ENCODE data around the gene SLC44A4. TPM values are rescaled to one million over a fixed set of nuclear protein-coding genes. Genes with fewer than 3 reads are reported as not detected.

The SLC44A4 gene
- total and polyA plus RNA-seq, 3 donors from 2014 or later = 0.87 to 6.3 (median 1.2) TPM

DNA sequence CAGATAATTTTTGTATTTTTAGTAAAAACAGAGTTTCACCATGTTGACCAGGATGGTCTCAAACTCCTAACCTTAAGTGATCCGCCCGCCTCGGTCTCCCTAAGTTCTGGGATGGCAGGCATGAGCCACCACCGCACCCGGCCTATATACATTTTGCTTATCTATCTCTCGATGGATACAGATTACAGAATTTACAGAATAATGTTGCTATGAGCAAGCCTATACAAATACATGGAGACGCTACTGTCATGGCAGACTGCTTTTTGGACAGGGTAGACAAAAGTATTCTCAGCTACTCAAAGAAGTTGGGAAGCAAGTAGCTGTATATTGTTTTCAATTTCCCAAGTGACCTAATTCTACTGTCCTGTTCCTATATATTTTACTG is 65.3 kb downstream of the SLC44A4 start:
- no peak for TF ChIP-seq POLR2A (IDR thresholded peaks at IDR 0.05)
- TF ChIP-seq CTCF (IDR thresholded peaks at IDR 0.05) = no peak
- WGBS, 2 donors = 69 to 79% methylated on average over 7 of the region's 7 CpGs
- DNase-seq = no peak
- Histone ChIP-seq H3K4me3 (peak overlapping the region in 1 of 2 donors; percentile 70), H3K36me3 (ENCODE audit: low read depth, missing control alignments) (no peaks in the 10 kb centered on the region), H3K4me1 (peaks cover 9% of the 10 kb centered on the region), H3K9me3 (no peaks in the 10 kb centered on the region), H3K27me3 (no peaks in the 10 kb centered on the region), H3K27ac (peak overlapping the region; percentile 98 to 100)
- intact Hi-C loops (cut with DNase I; ENCODE audit: low total_unique reads) = no loop called here

Small RNA genes lying within 50 kb of the gene (small RNA-seq; reads per million reads assigned to genes)
- gene SNORD48 (445 to 1,219 reads per million in 2 donors), gene SNORD52 (0 reads per million in 2 donors)

Other genes with a start within 250 kb of the SLC44A4 start
Only the 30 nearest of the 35 such genes appear.
- 10 to 100 TPM; 34.5 to 46.1 TPM for gene GPANK1, start 214.0 kb downstream of the SLC44A4 start, total RNA-seq
- gene GPANK1, start 214.0 kb downstream of the SLC44A4 start, polyA plus RNA-seq (ENCODE audit: insufficient read depth, low read depth, low replicate concordance) = 81.3 TPM
- 100 to 1,000 TPM; 397 to 421 TPM for gene CSNK2B, start 212.9 kb downstream of the SLC44A4 start, total RNA-seq
- gene CSNK2B, start 212.9 kb downstream of the SLC44A4 start, polyA plus RNA-seq (ENCODE audit: insufficient read depth, low read depth, low replicate concordance) = 523 TPM
- 10 to 100 TPM; 14.0 to 15.9 TPM for gene LY6G5B, start 209.0 kb downstream of the SLC44A4 start, total RNA-seq
- 16.3 TPM for gene LY6G5B, start 209.0 kb downstream of the SLC44A4 start, polyA plus RNA-seq (ENCODE audit: insufficient read depth, low read depth, low replicate concordance)
- gene LY6G5C, start 197.9 kb downstream of the SLC44A4 start, total RNA-seq = 10 to 100 TPM in 1 of 2 donors, 1 to 10 TPM in 1; 8.7 to 18.3 TPM
- 14.0 TPM for gene LY6G5C, start 197.9 kb downstream of the SLC44A4 start, polyA plus RNA-seq (ENCODE audit: insufficient read depth, low read depth, low replicate concordance)
- gene ABHD16A, start 175.7 kb downstream of the SLC44A4 start, total RNA-seq = 10 to 100 TPM; 77.0 to 85.9 TPM
- 108 TPM for gene ABHD16A, start 175.7 kb downstream of the SLC44A4 start, polyA plus RNA-seq (ENCODE audit: insufficient read depth, low read depth, low replicate concordance)
- gene LY6G6F, start 172.1 kb downstream of the SLC44A4 start, total RNA-seq = not detected
- gene LY6G6F, start 172.1 kb downstream of the SLC44A4 start, polyA plus RNA-seq (ENCODE audit: insufficient read depth, low read depth, low replicate concordance) = 0.41 TPM
- not detected for gene LY6G6D, start 163.6 kb downstream of the SLC44A4 start, total RNA-seq
- gene LY6G6D, start 163.6 kb downstream of the SLC44A4 start, polyA plus RNA-seq (ENCODE audit: insufficient read depth, low read depth, low replicate concordance) = not detected
- under 1 TPM in 1 of 2 donors, not detected in 1; 0.39 TPM for gene LY6G6C, start 157.3 kb downstream of the SLC44A4 start, total RNA-seq
- 1.4 TPM for gene LY6G6C, start 157.3 kb downstream of the SLC44A4 start, polyA plus RNA-seq (ENCODE audit: insufficient read depth, low read depth, low replicate concordance)
- gene MPIG6B, start 155.6 kb downstream of the SLC44A4 start, total RNA-seq = under 1 TPM; 0.74 to 0.94 TPM
- 1.3 TPM for gene MPIG6B, start 155.6 kb downstream of the SLC44A4 start, polyA plus RNA-seq (ENCODE audit: insufficient read depth, low read depth, low replicate concordance)
- gene DDAH2, start 149.7 kb downstream of the SLC44A4 start, total RNA-seq = 10 to 100 TPM; 19.6 to 38.0 TPM
- gene DDAH2, start 149.7 kb downstream of the SLC44A4 start, polyA plus RNA-seq (ENCODE audit: insufficient read depth, low read depth, low replicate concordance) = 50.8 TPM
- 10 to 100 TPM; 35.4 to 93.5 TPM for gene CLIC1, start 142.5 kb downstream of the SLC44A4 start, total RNA-seq
- gene CLIC1, start 142.5 kb downstream of the SLC44A4 start, polyA plus RNA-seq (ENCODE audit: insufficient read depth, low read depth, low replicate concordance) = 130 TPM
- 100 to 1,000 TPM in 1 of 2 donors, 10 to 100 TPM in 1; 77.6 to 135 TPM for gene MSH5, start 139.0 kb downstream of the SLC44A4 start, total RNA-seq
- 36.2 TPM for gene MSH5, start 139.0 kb downstream of the SLC44A4 start, polyA plus RNA-seq (ENCODE audit: insufficient read depth, low read depth, low replicate concordance)
- 10 to 100 TPM; 10.4 to 11.6 TPM for gene SAPCD1, start 116.3 kb downstream of the SLC44A4 start, total RNA-seq
- gene SAPCD1, start 116.3 kb downstream of the SLC44A4 start, polyA plus RNA-seq (ENCODE audit: insufficient read depth, low read depth, low replicate concordance) = 5.9 TPM
- gene VWA7, start 101.7 kb downstream of the SLC44A4 start, total RNA-seq = 1 to 10 TPM; 3.1 to 6.3 TPM
- 2.7 TPM for gene VWA7, start 101.7 kb downstream of the SLC44A4 start, polyA plus RNA-seq (ENCODE audit: insufficient read depth, low read depth, low replicate concordance)
- 100 to 1,000 TPM in 1 of 2 donors, 10 to 100 TPM in 1; 94.8 to 131 TPM for gene VARS1, start 83.2 kb downstream of the SLC44A4 start, total RNA-seq
- gene VARS1, start 83.2 kb downstream of the SLC44A4 start, polyA plus RNA-seq (ENCODE audit: insufficient read depth, low read depth, low replicate concordance) = 156 TPM
- 10 to 100 TPM; 43.3 to 49.6 TPM for gene LSM2, start 72.0 kb downstream of the SLC44A4 start, total RNA-seq
- gene LSM2, start 72.0 kb downstream of the SLC44A4 start, polyA plus RNA-seq (ENCODE audit: insufficient read depth, low read depth, low replicate concordance) = 55.5 TPM
- gene HSPA1L, start 63.7 kb downstream of the SLC44A4 start, total RNA-seq = 10 to 100 TPM; 30.3 to 87.9 TPM
- gene HSPA1L, start 63.7 kb downstream of the SLC44A4 start, polyA plus RNA-seq (ENCODE audit: insufficient read depth, low read depth, low replicate concordance) = 103 TPM
- 100 to 1,000 TPM; 113 to 151 TPM for gene HSPA1A, start 63.5 kb downstream of the SLC44A4 start, total RNA-seq
- gene HSPA1A, start 63.5 kb downstream of the SLC44A4 start, polyA plus RNA-seq (ENCODE audit: insufficient read depth, low read depth, low replicate concordance) = 90.4 TPM
- gene HSPA1B, start 51.3 kb downstream of the SLC44A4 start, total RNA-seq = 100 to 1,000 TPM; 167 to 204 TPM
- 127 TPM for gene HSPA1B, start 51.3 kb downstream of the SLC44A4 start, polyA plus RNA-seq (ENCODE audit: insufficient read depth, low read depth, low replicate concordance)
- 10 to 100 TPM; 31.7 to 65.9 TPM for gene NEU1, start 16.2 kb downstream of the SLC44A4 start, total RNA-seq
- gene NEU1, start 16.2 kb downstream of the SLC44A4 start, polyA plus RNA-seq (ENCODE audit: insufficient read depth, low read depth, low replicate concordance) = 27.4 TPM
- gene EHMT2, start 18.7 kb upstream of the SLC44A4 start, total RNA-seq = 100 to 1,000 TPM; 102 to 106 TPM
- 82.2 TPM for gene EHMT2, start 18.7 kb upstream of the SLC44A4 start, polyA plus RNA-seq (ENCODE audit: insufficient read depth, low read depth, low replicate concordance)
- 1 to 10 TPM; 5.3 to 5.6 TPM for gene ZBTB12, start 23.1 kb upstream of the SLC44A4 start, total RNA-seq
- 6.3 TPM for gene ZBTB12, start 23.1 kb upstream of the SLC44A4 start, polyA plus RNA-seq (ENCODE audit: insufficient read depth, low read depth, low replicate concordance)
- gene C2, start 48.7 kb upstream of the SLC44A4 start, total RNA-seq = 1 to 10 TPM; 5.1 to 6.3 TPM
- 24.8 TPM for gene C2, start 48.7 kb upstream of the SLC44A4 start, polyA plus RNA-seq (ENCODE audit: insufficient read depth, low read depth, low replicate concordance)
- gene CFB, start 67.1 kb upstream of the SLC44A4 start, total RNA-seq = 1 to 10 TPM; 4.8 to 5.8 TPM
- 38.6 TPM for gene CFB, start 67.1 kb upstream of the SLC44A4 start, polyA plus RNA-seq (ENCODE audit: insufficient read depth, low read depth, low replicate concordance)
- gene NELFE, start 80.0 kb upstream of the SLC44A4 start, total RNA-seq = 100 to 1,000 TPM; 181 to 219 TPM
- gene NELFE, start 80.0 kb upstream of the SLC44A4 start, polyA plus RNA-seq (ENCODE audit: insufficient read depth, low read depth, low replicate concordance) = 292 TPM
- 10 to 100 TPM; 59.2 to 73.0 TPM for gene SKIC2, start 80.2 kb upstream of the SLC44A4 start, total RNA-seq
- gene SKIC2, start 80.2 kb upstream of the SLC44A4 start, polyA plus RNA-seq (ENCODE audit: insufficient read depth, low read depth, low replicate concordance) = 39.6 TPM
- gene DXO, start 93.1 kb upstream of the SLC44A4 start, total RNA-seq = 10 to 100 TPM; 43.7 to 59.1 TPM
- gene DXO, start 93.1 kb upstream of the SLC44A4 start, polyA plus RNA-seq (ENCODE audit: insufficient read depth, low read depth, low replicate concordance) = 96.6 TPM
- gene C4A, start 103.1 kb upstream of the SLC44A4 start, total RNA-seq = 100 to 1,000 TPM in 1 of 2 donors, 10 to 100 TPM in 1; 24.6 to 123 TPM
- gene C4A, start 103.1 kb upstream of the SLC44A4 start, polyA plus RNA-seq (ENCODE audit: insufficient read depth, low read depth, low replicate concordance) = 114 TPM
- gene C4B, start 135.8 kb upstream of the SLC44A4 start, total RNA-seq = 10 to 100 TPM; 21.3 to 96.7 TPM
- gene C4B, start 135.8 kb upstream of the SLC44A4 start, polyA plus RNA-seq (ENCODE audit: insufficient read depth, low read depth, low replicate concordance) = 125 TPM
- gene CYP21A2, start 159.4 kb upstream of the SLC44A4 start, total RNA-seq = 1 to 10 TPM in 1 of 2 donors, under 1 TPM in 1; 0.81 to 1.7 TPM
- 0.96 TPM for gene CYP21A2, start 159.4 kb upstream of the SLC44A4 start, polyA plus RNA-seq (ENCODE audit: insufficient read depth, low read depth, low replicate concordance)